Stimulated activated CD4-positive, alpha-beta T cell treated with anti-CD3 and anti-CD28 coated beads, Interleukin-12 subunit alpha, Interleukin-12 subunit beta, amount 100 ng/mL, for 48 hours (primary cell): ENCODE results near the gene KANSL1L.

ENCODE experiments used
- DNase-seq, 3 donors: peaks; one replicate each; pipeline ENCODE4 v3.0.0-alpha.2; 2020; ENCODE audit warnings: low read depth in 2 of 3, low spot score in 1 of 3

The KANSL1L gene

GRCh38 chr2:210086292-210086691 is 84.9 kb downstream of the KANSL1L start:
- no peak for DNase-seq

- DNase-seq: no peak
These were observed 98.2 kb downstream of the KANSL1L start for GRCh38 chr2:210072922-210073509.

GRCh38 chr2:210072493-210072892 is 98.7 kb downstream of the KANSL1L start:
- DNase-seq: no peak

GRCh38 chr2:210063306-210063705 is 107.9 kb downstream of the KANSL1L start:
- no peak for DNase-seq

GRCh38 chr2:210055825-210056224 is 115.4 kb downstream of the KANSL1L start:
- no peak for DNase-seq

- DNase-seq: no peak
These were observed 116.5 kb downstream of the KANSL1L start for GRCh38 chr2:210054696-210055095.

GRCh38 chr2:210050885-210051284 is 120.3 kb downstream of the KANSL1L start:
- no peak for DNase-seq

- DNase-seq: no peak
These were observed 121.4 kb downstream of the KANSL1L start for GRCh38 chr2:210049831-210050230.

- DNase-seq: no peak
These were observed 124.2 kb downstream of the KANSL1L start for GRCh38 chr2:210046851-210047500.

GRCh38 chr2:210038078-210038477 is 133.1 kb downstream of the KANSL1L start:
- DNase-seq: no peak

- DNase-seq: no peak
These were observed 135.5 kb downstream of the KANSL1L start for GRCh38 chr2:210035679-210036078.

GRCh38 chr2:210034087-210034683 is 137.0 kb downstream of the KANSL1L start:
- DNase-seq: no peak

- no peak for DNase-seq
These were observed 143.0 kb downstream of the KANSL1L start for GRCh38 chr2:210028178-210028577.

- DNase-seq: no peak
These were observed 143.6 kb downstream of the KANSL1L start for GRCh38 chr2:210027608-210028007.

- DNase-seq: no peak
These were observed 148.4 kb downstream of the KANSL1L start for GRCh38 chr2:210022824-210023223.

GRCh38 chr2:210020138-210020537 is 151.1 kb downstream of the KANSL1L start:
- no peak for DNase-seq

GRCh38 chr2:210009896-210010295 is 161.3 kb downstream of the KANSL1L start:
- no peak for DNase-seq

GRCh38 chr2:210009126-210009525 is 162.1 kb downstream of the KANSL1L start:
- DNase-seq: no peak

- no peak for DNase-seq
These were observed 163.3 kb downstream of the KANSL1L start for GRCh38 chr2:210007895-210008294.

- DNase-seq: no peak
These were observed 166.3 kb downstream of the KANSL1L start for GRCh38 chr2:210004881-210005280.

GRCh38 chr2:210003359-210003758 is 167.8 kb downstream of the KANSL1L start:
- no peak for DNase-seq
